GM12878 (cell line): ENCODE data around the gene SEL1L3. TPM values are rescaled to one million over a fixed set of nuclear protein-coding genes. Genes with fewer than 3 reads are reported as not detected.

ENCODE experiments used
- ATAC-seq: fragments of 200-7000 bp; cut with Tn5 transposase; 3 replicates; pipeline ENCODE4 v1.9.1; 2020; ENCODE audit warnings: mild to moderate bottlenecking, moderate library complexity
- BruUV-seq: library from RNA; stranded (reverse); fragments of 400-500 nt; replicated peaks from 2 replicates; lab custom pipeline; 2021; lab: Mats Ljungman, UMichigan
- CTCF ChIA-PET: fragments of 300-600 bp; sonication (Branson Sonifier 250); formaldehyde crosslinking; extraction: SDS; loops from one replicate; lab custom pipeline; 2021; ENCODE audit warnings: inconsistent platforms; lab: Yijun Ruan, JAX
- POLR2A ChIA-PET: fragments of 350-600 bp; formaldehyde crosslinking; extraction: SDS; loops from one replicate; lab custom pipeline; 2021; ENCODE audit warnings: inconsistent platforms; lab: Charles Lee
- RAD21 ChIA-PET: fragments of 300-600 bp; sonication (Branson Sonifier 250); formaldehyde crosslinking; loops from one replicate; lab custom pipeline; 2023; ENCODE audit warnings: antibody characterized with exemption; ENCODE audit not compliant: unreplicated experiment; lab: Charles Lee
- SMC1A ChIA-PET: fragments of 300-600 bp; sonication (Branson Sonifier 250); formaldehyde crosslinking; loops from one replicate; lab custom pipeline; 2023; ENCODE audit not compliant: unreplicated experiment, uncharacterized antibody; lab: Charles Lee
- DNase-seq: peaks from one replicate; pipeline ENCODE4 v3.0.0-alpha.2; 2011; ENCODE audit warnings: low read depth, low spot score
- FAIRE-seq: peaks from 3 replicates; lab custom pipeline; 2011; peaks lifted over from hg19 to GRCh38; lab: Jason Lieb, UNC
- H2AFZ ChIP-seq: 2 replicates; pipeline ENCODE4 v1.6.0; 2011; ENCODE audit warnings: low read depth, low read length, control low read depth; ENCODE audit not compliant: control insufficient read depth
- H3K27ac ChIP-seq: 2 replicates; pipeline ENCODE4 v1.5.1; 2011; ENCODE audit warnings: control low read depth; ENCODE audit not compliant: control insufficient read depth, insufficient read depth
- H3K27me3 ChIP-seq, 2 experiments: replicated peaks in 1 of 2; 2 replicates each; pipeline versions ENCODE4 v1.6.0 to v1.6.1; 2011; ENCODE audit warnings: low read length in 1 of 2; ENCODE audit not compliant: control insufficient read depth in 2 of 2, insufficient read depth in 2 of 2
- H3K36me3 ChIP-seq, 2 experiments: 2 replicates each; pipeline ENCODE4 v1.5.1; 2011; ENCODE audit warnings: low read length in 1 of 2; ENCODE audit not compliant: control insufficient read depth in 2 of 2, insufficient read depth in 2 of 2
- H3K4me1 ChIP-seq: 2 replicates; pipeline ENCODE4 v1.6.1; 2011; ENCODE audit warnings: mild to moderate bottlenecking, low read length, moderate library complexity, mixed read lengths; ENCODE audit not compliant: control insufficient read depth, insufficient read depth
- H3K4me2 ChIP-seq: 2 replicates; pipeline ENCODE4 v1.6.0; 2011; ENCODE audit warnings: control low read depth; ENCODE audit not compliant: control insufficient read depth, insufficient read depth
- H3K4me3 ChIP-seq: fragments of 200-600 bp; sonication (generic); 2 replicates; pipeline ENCODE4 v1.5.1; 2016
- H3K79me2 ChIP-seq: 2 replicates; pipeline ENCODE4 v1.6.0; 2011; ENCODE audit warnings: low read length; ENCODE audit not compliant: control insufficient read depth, insufficient read depth
- H3K9ac ChIP-seq: 2 replicates; pipeline ENCODE4 v1.8.0; 2011; ENCODE audit warnings: low read length, control low read depth, mixed read lengths; ENCODE audit not compliant: control insufficient read depth, insufficient read depth
- H3K9me3 ChIP-seq: replicated peaks from 3 replicates; pipeline ENCODE4 v1.5.1; 2011; ENCODE audit warnings: mild to moderate bottlenecking, low read length; ENCODE audit not compliant: control insufficient read depth, insufficient read depth
- H4K20me1 ChIP-seq: 2 replicates; pipeline ENCODE4 v1.6.0; 2011; ENCODE audit not compliant: control insufficient read depth, insufficient read depth
- ATF7 ChIP-seq: fragments of 450-650 bp; IDR thresholded peaks from 2 replicates; pipeline ENCODE4 v1.6.1; 2016; ENCODE audit warnings: low read depth, mild to moderate bottlenecking
- CBX5 ChIP-seq: sonication (generic); IDR thresholded peaks from 2 replicates; pipeline ENCODE4 v1.6.1; 2016; ENCODE audit warnings: low read depth, moderate library complexity, mild to moderate bottlenecking, inconsistent platforms
- CREB1 ChIP-seq: IDR thresholded peaks from 2 replicates; pipeline ENCODE4 v1.6.1; 2012; ENCODE audit warnings: low read depth, mild to moderate bottlenecking, inconsistent platforms
- E2F8 ChIP-seq: fragments of 450-650 bp; IDR thresholded peaks from 2 replicates; pipeline ENCODE4 v1.6.1; 2018; ENCODE audit warnings: mild to moderate bottlenecking, low read depth, moderate library complexity; ENCODE audit not compliant: partially characterized antibody
- ETV6 ChIP-seq, 2 experiments: fragments of 450-650 bp in 1 of 2; IDR thresholded peaks in 1 of 2; conservative IDR thresholded peaks in 1 of 2; 2 replicates each; pipeline ENCODE4 v1.6.1; 2014; ENCODE audit warnings: antibody characterized with exemption in 1 of 2, borderline replicate concordance in 1 of 2, low read depth in 1 of 2, mild to moderate bottlenecking in 1 of 2, moderate library complexity in 1 of 2
- IRF4 ChIP-seq: IDR thresholded peaks from 2 replicates; pipeline ENCODE4 v1.6.1; 2011; ENCODE audit warnings: low read depth, low read length
- MTA2 ChIP-seq: fragments of 450-650 bp; IDR thresholded peaks from 2 replicates; pipeline ENCODE4 v1.6.1; 2016; ENCODE audit warnings: low read depth, mild to moderate bottlenecking, moderate library complexity
- MYC ChIP-seq: IDR thresholded peaks from 2 replicates; pipeline ENCODE4 v1.6.1; 2011; ENCODE audit warnings: mild to moderate bottlenecking, low read length, moderate library complexity, inconsistent platforms; ENCODE audit not compliant: insufficient read depth, insufficient replicate concordance, insufficient read length, severe bottlenecking
- RUNX3 ChIP-seq: IDR thresholded peaks from 2 replicates; pipeline ENCODE4 v1.6.1; 2012; ENCODE audit warnings: low read length, inconsistent platforms
- SMC3 ChIP-seq: IDR thresholded peaks from 2 replicates; pipeline ENCODE4 v1.6.1; 2011; ENCODE audit warnings: low read length, improper control_type of control experiment, borderline replicate concordance
- ZNF384 ChIP-seq: IDR thresholded peaks from 2 replicates; pipeline ENCODE4 v1.6.1; 2012; ENCODE audit warnings: low read depth, mild to moderate bottlenecking, low read length, improper control_type of control experiment, borderline replicate concordance
- ZNF622 ChIP-seq: fragments of 450-650 bp; IDR thresholded peaks from 2 replicates; pipeline ENCODE4 v1.6.1; 2017; ENCODE audit warnings: mild to moderate bottlenecking, inconsistent platforms
- ZZZ3 ChIP-seq: IDR thresholded peaks from 2 replicates; pipeline ENCODE4 v1.6.1; 2011; ENCODE audit warnings: low read depth; ENCODE audit not compliant: control insufficient read depth, insufficient read length
- WGBS: methylation state at CpG from one replicate; pipeline ENCODE4 v1.1.6; 2016; ENCODE audit warnings: low lambda C conversion rate; ENCODE audit not compliant: insufficient replicate concordance, insufficient coverage; ENCODE audit errors: missing lambda C conversion rate; 5-methylcytosine and 5-hydroxymethylcytosine counted together
- in situ Hi-C: fragments of 300-500 bp; cut with MboI; formaldehyde crosslinking; loops from 9 replicates; pipeline ENCODE4 v1.14.3; 2018; ENCODE audit warnings: mixed read lengths
- intact Hi-C: fragments of 100-400 bp; cut with micrococcal nuclease; formaldehyde crosslinking; loops from one replicate; pipeline ENCODE4 v1.14.2; 2022; ENCODE audit not compliant: unreplicated experiment
- polyA plus RNA-seq, 11 experiments: library from polyadenylated mRNA; depleted of rRNA in 4 of 11; unstranded in 6 of 11; stranded (reverse) in 5 of 11; fragments of >200 nt; fragmentation: Nextera tagmentation in 4 of 11; fragmentation: Illumina TruSeq in 1 of 11; extraction: Ambion mirVana in 4 of 11; extraction: Trizol in 1 of 11; gene quantifications; 1 replicate in 1 of 11; 2 replicates in 10 of 11; pipeline versions ENCODE4 v1.2.1 to v1.2.3, GENCODE V29; 2011 to 2016; ENCODE audit warnings: inconsistent platforms in 2 of 11, missing spikeins in 2 of 11, low read depth in 1 of 11
- total RNA-seq, 4 experiments: library from RNA; depleted of rRNA in 3 of 4; stranded (reverse); fragments of >200 nt in 3 of 4; fragmentation: Illumina TruSeq in 1 of 4; extraction: Trizol in 1 of 4; gene quantifications; 2 replicates each; pipeline versions ENCODE4 v1.2.1 to v1.2.3, GENCODE V29; 2013 to 2021

SEL1L3 gene
- total and polyA plus RNA-seq, 10 of the 15 experiments (the other 5 are each of a cell fraction or from before 2014, with no cell fraction given), result 20.4 to 82.2 (median 47.3) TPM

- no peaks in the 10 kb centered on the region for H3K79me2 ChIP-seq
- no peak overlapping the region for H3K27ac ChIP-seq
- TF ChIP-seq ATF7 (no peak), MTA2 (no peak)
- no peak for FAIRE-seq
- H3K4me1 ChIP-seq, result peaks cover 8% of the 10 kb centered on the region
- no peaks in the 10 kb centered on the region for H4K20me1 ChIP-seq
- ChIA-PET CTCF (interaction anchor here (4.1 kb wide), 1 partner anchor 11 kb away, joined by 23 read pairs; no protein-coding TSS in a partner anchor), SMC1A (no interaction called here), POLR2A (no interaction called here), RAD21 (no interaction called here)
- no peak overlapping the region for H2AFZ ChIP-seq
- intact Hi-C loops (no loop called here), in situ Hi-C loops (no loop called here)
- H3K27me3 ChIP-seq, result no peaks in the 10 kb centered on the region
- no TSS peak for BruUV-seq
- H3K36me3 ChIP-seq, result no peaks in the 10 kb centered on the region
- H3K4me2 ChIP-seq, result no peak overlapping the region
- H3K4me3 ChIP-seq, result no peak overlapping the region
- H3K9me3 ChIP-seq, result no peaks in the 10 kb centered on the region
- no peak for ATAC-seq
- 71% methylated on average over 3 of the region's 3 CpGs for WGBS
- no peak overlapping the region for H3K9ac ChIP-seq
- DNase-seq, result no peak
These were observed 10.7 kb downstream of the SEL1L3 start for GRCh38 chr4:25852103-25852502.

GRCh38 chr4:25847329-25847728 lies 15.5 kb downstream of the SEL1L3 start:
- SMC1A ChIA-PET, result no interaction called here
- TF ChIP-seq ETV6 (conservative IDR thresholded peaks at IDR 0.05 in 1 of 2, IDR thresholded peaks at IDR 0.05 in 1 of 2; ENCODE audit: borderline replicate concordance in 1 of 2, low read depth in 1 of 2) (no peak), ZZZ3 (no peak), CBX5 (no peak), E2F8 (no peak), ZNF622 (no peak), MYC (no peak), ZNF384 (no peak), SMC3 (no peak), CREB1 (no peak), RUNX3 (no peak), IRF4 (no peak)

More at GRCh38 chr4:25847329-25847728, 15.5 kb downstream of the SEL1L3 start:
- no peaks in the 10 kb centered on the region; a peak in 1 of 4 replicates for H3K36me3 ChIP-seq
- H3K9me3 ChIP-seq, result no peaks in the 10 kb centered on the region
- DNase-seq, result no peak
- ChIA-PET CTCF (no interaction called here), RAD21 (no interaction called here), POLR2A (interaction anchor here (0.6 to 0.7 kb wide), 4 partner anchors 19 to 212 kb away, joined by 3 to 5 read pairs (median 4); no protein-coding TSS in a partner anchor)
- no peak overlapping the region for H3K4me3 ChIP-seq
- peaks cover 24% of the 10 kb centered on the region for H3K4me1 ChIP-seq
- no peak for ATAC-seq
- no TSS peak for BruUV-seq
- FAIRE-seq, result no peak
- no peak overlapping the region for H3K4me2 ChIP-seq
- H3K27ac ChIP-seq, result no peak overlapping the region
- H3K79me2 ChIP-seq, result no peaks in the 10 kb centered on the region
- intact Hi-C loops (no loop called here), in situ Hi-C loops (no loop called here)
- H3K9ac ChIP-seq, result no peak overlapping the region
- no peaks in the 10 kb centered on the region for H4K20me1 ChIP-seq
- no peaks in the 10 kb centered on the region for H3K27me3 ChIP-seq
- H2AFZ ChIP-seq, result no peak overlapping the region
- WGBS, result 89% methylated on average over 7 of the region's 7 CpGs
